HG03066 (cell line): ENCODE measurements around the gene PLA2G12B.
"Not testable (repeated sequence)": the region's sequence is repeated elsewhere in the genome, so short reads cannot be mapped to it uniquely, and the experiment has no call there.

ENCODE experiments used
- ATAC-seq: cut with Tn5 transposase; IDR thresholded peaks from one replicate; pipeline ENCODE4 v1.9.1; 2021; ENCODE audit warnings: low read depth; ENCODE audit not compliant: unreplicated experiment

Gene PLA2G12B

GRCh38 chr10:72943498-72944234 is 10.9 kb downstream of the PLA2G12B start:
- no peak for ATAC-seq

DNA sequence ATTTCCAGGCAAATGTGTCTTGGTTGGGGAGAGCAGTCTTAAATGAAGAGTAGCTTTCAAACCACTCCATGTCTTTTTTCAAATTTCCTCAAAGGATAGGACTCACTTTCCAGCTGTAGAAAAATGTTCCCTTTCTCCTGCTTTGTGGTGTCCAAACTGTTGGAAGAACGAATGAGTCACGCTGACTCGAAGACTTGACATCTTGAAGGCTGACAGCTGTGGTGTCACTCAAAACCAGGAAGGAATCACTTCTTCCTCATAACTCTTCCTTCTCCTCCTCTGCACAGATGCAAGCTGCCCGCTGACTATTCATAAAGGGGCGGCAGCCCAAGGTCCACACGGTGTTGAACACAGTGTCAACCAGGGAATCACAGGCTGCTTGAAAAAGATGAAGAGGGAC is 19.2 kb downstream of the PLA2G12B start:
- ATAC-seq = no peak

GRCh38 chr10:72932259-72933015 is 22.2 kb downstream of the PLA2G12B start:
- no peak for ATAC-seq

DNA sequence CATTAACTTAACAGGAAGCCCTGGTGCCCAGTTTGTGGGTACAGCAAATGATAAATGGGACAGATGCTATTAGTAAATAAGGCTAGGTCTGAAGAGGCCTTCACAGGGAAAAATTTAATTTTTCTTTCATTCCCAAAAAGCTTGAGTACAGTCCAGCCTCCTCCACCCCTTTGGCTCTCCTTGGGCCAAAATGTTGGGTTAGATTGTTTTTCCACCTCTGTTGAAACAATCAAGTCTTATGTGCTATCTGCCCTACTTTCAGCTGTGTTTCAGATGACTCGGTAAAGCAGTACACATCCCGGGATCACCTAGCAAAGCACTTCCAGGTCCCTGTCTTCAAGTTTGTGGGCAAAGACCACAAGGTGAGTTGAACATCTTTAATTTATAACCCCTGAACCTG is 24.3 kb downstream of the PLA2G12B start:
- ATAC-seq = no peak

GRCh38 chr10:72928798-72929197 is 25.8 kb downstream of the PLA2G12B start:
- ATAC-seq = no peak

DNA sequence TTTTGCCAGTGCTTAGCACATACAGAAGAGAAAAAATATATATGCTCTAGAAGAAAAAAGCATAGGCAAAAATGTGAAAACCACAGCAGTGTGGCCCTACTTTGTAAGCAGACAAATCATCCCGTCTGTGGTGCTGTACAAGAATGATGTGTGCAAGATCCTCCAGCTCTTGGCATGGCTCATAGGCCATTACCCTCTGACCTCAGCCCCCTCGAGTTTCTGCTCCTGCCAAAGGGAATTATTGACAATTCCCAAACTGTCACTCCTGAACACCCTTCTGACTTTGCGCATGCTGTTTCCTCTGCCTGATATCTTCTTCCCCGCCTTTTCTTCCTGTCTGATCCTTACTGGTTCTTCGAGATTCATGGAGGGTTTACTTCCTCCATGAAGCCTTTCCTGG is 27.1 kb downstream of the PLA2G12B start:
- ATAC-seq = no peak

GRCh38 chr10:72925951-72926465 is 28.6 kb downstream of the PLA2G12B start:
- ATAC-seq = no peak

GRCh38 chr10:72924351-72924750 is 30.3 kb downstream of the PLA2G12B start:
- no peak for ATAC-seq

GRCh38 chr10:72921147-72921683 is 33.4 kb downstream of the PLA2G12B start:
- ATAC-seq = not testable (repeated sequence)

GRCh38 chr10:72918352-72918751 is 36.3 kb downstream of the PLA2G12B start:
- ATAC-seq = no peak

- not testable (repeated sequence) for ATAC-seq
Measured at GRCh38 chr10:72917803-72918332, 36.7 kb downstream of the PLA2G12B start.

- ATAC-seq = not testable (repeated sequence)
Measured at GRCh38 chr10:72917201-72917600, 37.4 kb downstream of the PLA2G12B start.

- no peak for ATAC-seq
Measured at GRCh38 chr10:72913287-72913686, 41.3 kb downstream of the PLA2G12B start.

DNA sequence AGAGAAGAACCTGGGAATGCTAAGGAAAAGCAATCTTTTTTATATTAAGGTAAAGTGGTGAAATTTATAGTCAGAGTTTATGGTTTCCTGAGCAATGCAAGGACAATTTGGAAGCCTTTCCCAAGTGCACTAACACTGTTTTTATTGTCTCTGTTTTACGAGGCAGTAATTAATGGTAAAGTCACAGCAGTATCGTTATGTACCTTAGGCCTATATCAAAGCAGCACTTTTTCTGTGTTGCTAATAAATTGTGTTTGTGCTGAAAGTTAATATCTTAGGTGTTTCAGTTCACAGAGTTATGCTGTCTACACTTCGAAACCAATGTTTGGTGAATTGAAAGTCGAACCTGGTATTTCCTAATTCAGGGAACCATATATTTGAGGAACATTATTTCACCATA is 41.9 kb downstream of the PLA2G12B start:
- no peak for ATAC-seq

DNA sequence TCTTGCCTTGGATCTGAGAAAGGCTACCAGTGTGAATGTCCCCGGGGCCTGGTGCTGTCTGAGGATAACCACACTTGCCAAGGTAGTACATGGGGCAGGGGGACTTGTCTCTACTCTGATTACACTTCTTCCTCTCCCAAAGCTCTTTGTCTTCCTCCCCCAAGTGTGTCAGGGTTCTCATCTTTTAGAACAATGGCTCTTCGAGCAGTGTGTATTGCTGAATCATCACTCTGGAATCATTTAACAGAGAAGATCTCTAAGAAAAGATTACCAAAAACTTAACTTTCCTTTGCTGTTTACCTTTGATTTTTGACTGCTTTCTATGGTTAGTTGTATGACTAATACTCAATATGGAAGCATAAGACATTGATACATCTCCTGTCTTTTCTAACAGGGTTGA is 42.8 kb downstream of the PLA2G12B start:
- no peak for ATAC-seq

DNA sequence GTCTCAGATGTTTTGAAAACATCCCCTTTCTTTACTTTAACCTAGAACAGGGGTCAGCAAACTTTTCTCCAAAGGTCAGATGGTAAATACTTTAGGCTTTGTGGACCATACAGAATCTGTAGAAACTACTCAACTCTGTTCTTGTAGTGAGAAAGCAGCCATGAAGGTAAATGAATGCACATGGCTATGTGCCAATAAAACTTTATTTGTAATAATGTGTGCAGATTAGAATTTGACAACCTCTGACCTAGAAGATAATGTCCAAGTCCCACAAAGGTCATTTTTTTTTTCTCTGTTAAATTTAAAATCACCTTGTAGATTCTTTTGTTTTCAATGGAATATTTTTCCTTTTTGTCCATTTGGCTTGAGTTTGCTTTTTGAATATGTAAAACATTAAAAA is 43.9 kb downstream of the PLA2G12B start:
- no peak for ATAC-seq

GRCh38 chr10:72906446-72906845 is 48.2 kb downstream of the PLA2G12B start:
- no peak for ATAC-seq

DNA sequence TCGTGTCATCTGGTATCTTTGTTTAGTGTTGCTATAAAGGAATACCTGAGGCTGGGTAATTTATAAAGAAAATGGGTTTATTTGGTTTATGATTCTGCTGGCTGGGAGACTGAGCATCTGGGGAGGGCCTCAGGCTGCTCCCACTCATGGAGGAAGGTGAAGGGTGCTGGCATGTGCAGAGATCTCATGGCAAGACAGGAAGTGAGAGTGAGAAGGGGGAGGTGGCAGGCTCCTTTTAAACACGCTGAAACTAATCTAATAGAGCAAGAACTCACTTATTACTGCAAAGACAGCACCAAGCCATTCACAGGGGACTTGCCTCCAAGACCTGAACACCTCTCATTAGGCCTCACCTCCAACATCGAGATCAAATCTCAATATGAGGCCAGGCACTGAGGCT is 49.8 kb downstream of the PLA2G12B start:
- ATAC-seq = no peak

GRCh38 chr10:72903941-72904446 is 50.6 kb downstream of the PLA2G12B start:
- not testable (repeated sequence) for ATAC-seq

GRCh38 chr10:72899545-72899944 is 55.1 kb downstream of the PLA2G12B start:
- ATAC-seq = no peak

DNA sequence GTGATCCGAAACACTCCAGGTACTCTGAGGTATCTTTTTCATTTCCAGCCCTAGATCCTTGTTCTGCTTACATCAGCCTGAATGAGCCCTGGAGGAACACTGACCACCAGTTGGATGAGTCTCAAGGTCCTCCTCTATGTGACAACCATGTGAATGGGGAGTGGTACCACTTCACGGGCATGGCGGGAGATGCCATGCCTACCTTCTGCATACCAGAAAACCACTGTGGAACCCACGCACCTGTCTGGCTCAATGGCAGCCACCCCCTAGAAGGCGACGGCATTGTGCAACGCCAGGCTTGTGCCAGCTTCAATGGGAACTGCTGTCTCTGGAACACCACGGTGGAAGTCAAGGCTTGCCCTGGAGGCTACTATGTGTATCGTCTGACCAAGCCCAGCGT is 56.0 kb downstream of the PLA2G12B start:
- no peak for ATAC-seq
